Thyroid gland (tissue), 4 donors: ENCODE data around the gene RHBDL2. TPM values are rescaled to one million over a fixed set of nuclear protein-coding genes. Genes with fewer than 3 reads are reported as not detected.
"Not testable (repeated sequence)": the region's sequence is repeated elsewhere in the genome, so short reads cannot be mapped to it uniquely, and the experiment has no call there.

Experiments used
- DNase-seq, 2 donors: peaks; one replicate each; pipeline ENCODE4 v3.0.0-alpha.2; 2019
- H3K27ac ChIP-seq, 3 donors: fragments of 200-600 bp; sonication (generic); 1 replicate in 2 of 3; 2 replicates in 1 of 3; pipeline ENCODE4 v1.5.1; 2016 to 2019; ENCODE audit warnings: mild to moderate bottlenecking in 1 of 3, moderate library complexity in 1 of 3
- H3K27me3 ChIP-seq: fragments of 200-600 bp; sonication (generic); one replicate; pipeline ENCODE4 v1.5.1; 2019
- H3K36me3 ChIP-seq, 2 donors: fragments of 200-600 bp; sonication (generic); one replicate each; pipeline ENCODE4 v1.5.1; 2016 to 2019
- H3K4me1 ChIP-seq, 2 donors: fragments of 200-600 bp; sonication (generic); one replicate each; pipeline ENCODE4 v1.5.1; 2017 to 2019
- H3K4me3 ChIP-seq, 3 donors: fragments of 200-600 bp; sonication (generic); replicated peaks in 1 of 3; 1 replicate in 2 of 3; 2 replicates in 1 of 3; pipeline ENCODE4 v1.5.1; 2016; ENCODE audit warnings: mild to moderate bottlenecking in 1 of 3
- H3K9me3 ChIP-seq: fragments of 200-600 bp; sonication (generic); one replicate; pipeline ENCODE4 v1.5.1; 2017
- CTCF ChIP-seq, 6 experiments: fragments of 200-600 bp in 3 of 6; fragments of 450-650 bp in 3 of 6; sonication (generic) in 3 of 6; IDR thresholded peaks; one replicate each; pipeline ENCODE4 v1.5.1; 2016 to 2019; ENCODE audit warnings: antibody characterized with exemption in 6 of 6, mild to moderate bottlenecking in 2 of 6, inconsistent platforms in 1 of 6, moderate library complexity in 1 of 6
- POLR2A ChIP-seq, 2 donors: fragments of 450-650 bp; IDR thresholded peaks; one replicate each; pipeline ENCODE4 v1.6.1; 2017; ENCODE audit warnings: antibody characterized with exemption in 2 of 2, mild to moderate bottlenecking in 2 of 2, moderate library complexity in 1 of 2
- WGBS, 2 donors: methylation state at CpG; one replicate each; pipeline ENCODE4 v1.1.5; 2017; 5-methylcytosine and 5-hydroxymethylcytosine counted together
- intact Hi-C: fragments of 100-400 bp; cut with DNase I; formaldehyde crosslinking; loops from one replicate; pipeline ENCODE4 v1.15.1; 2023
- total RNA-seq, 4 donors: library from RNA; depleted of rRNA; stranded (reverse); fragments of >200 nt; gene quantifications; one replicate each; pipeline ENCODE4 v1.2.3, GENCODE V29; 2016

RHBDL2 gene
- total RNA-seq, 4 donors from 2014 or later: not detected

- H3K27me3 ChIP-seq: no peaks in the 10 kb centered on the region
- no peaks in the 10 kb centered on the region for H3K4me1 ChIP-seq
- H3K36me3 ChIP-seq: no peaks in the 10 kb centered on the region
- no peak for DNase-seq
- intact Hi-C loops: no loop called here
- no peak overlapping the region for H3K27ac ChIP-seq
- TF ChIP-seq CTCF (IDR thresholded peaks at IDR 0.05): no peak
- WGBS, 2 donors: 78 to 83% methylated on average over 10 to 13 of the region's 13 CpGs
- H3K9me3 ChIP-seq: no peaks in the 10 kb centered on the region
- no peak overlapping the region for H3K4me3 ChIP-seq
Observed at GRCh38 chr1:38973659-38974437, 32.2 kb upstream of the RHBDL2 start.

- DNase-seq, H3K9me3 ChIP-seq, H3K36me3 ChIP-seq, H3K27ac ChIP-seq, H3K4me3 ChIP-seq, intact Hi-C loops, H3K27me3 ChIP-seq, H3K4me1 ChIP-seq: not testable (repeated sequence)
- WGBS, 2 donors: 65 to 67% methylated on average over 5 to 6 of the region's 6 CpGs
Observed at GRCh38 chr1:38973145-38973544, 31.5 kb upstream of the RHBDL2 start.

GRCh38 chr1:38964140-38964548 lies 22.5 kb upstream of the RHBDL2 start:
- Histone ChIP-seq H3K27me3 (no peaks in the 10 kb centered on the region), H3K4me1 (no peaks in the 10 kb centered on the region), H3K27ac (no peak overlapping the region), H3K9me3 (no peaks in the 10 kb centered on the region), H3K4me3 (no peak overlapping the region), H3K36me3 (no peaks in the 10 kb centered on the region)
- WGBS, 2 donors: 71 to 88% methylated on average over 3 of the region's 3 CpGs
- intact Hi-C loops: no loop called here
- no peak for TF ChIP-seq POLR2A (IDR thresholded peaks at IDR 0.05)
- DNase-seq: no peak

GRCh38 chr1:38962560-38962959 lies 20.9 kb upstream of the RHBDL2 start:
- H3K4me3 ChIP-seq: no peak overlapping the region
- H3K9me3 ChIP-seq: no peaks in the 10 kb centered on the region
- no peaks in the 10 kb centered on the region for H3K27me3 ChIP-seq
- 79 to 80% methylated on average over 7 of the region's 7 CpGs for WGBS, 2 donors
- no peak overlapping the region for H3K27ac ChIP-seq
- DNase-seq: no peak
- intact Hi-C loops: no loop called here
- TF ChIP-seq POLR2A (IDR thresholded peaks at IDR 0.05) (no peak), CTCF (IDR thresholded peaks at IDR 0.05) (no peak)
- H3K36me3 ChIP-seq: no peaks in the 10 kb centered on the region
- no peaks in the 10 kb centered on the region for H3K4me1 ChIP-seq

- intact Hi-C loops: no loop called here
- no peaks in the 10 kb centered on the region for H3K9me3 ChIP-seq
- 82 to 92% methylated on average over 3 of the region's 3 CpGs for WGBS, 2 donors
Observed at GRCh38 chr1:38962113-38962512, 20.5 kb upstream of the RHBDL2 start.

More at GRCh38 chr1:38962113-38962512, 20.5 kb upstream of the RHBDL2 start:
- DNase-seq: no peak
- Histone ChIP-seq H3K27me3 (no peaks in the 10 kb centered on the region), H3K27ac (no peak overlapping the region), H3K4me1 (no peaks in the 10 kb centered on the region), H3K4me3 (no peak overlapping the region), H3K36me3 (no peaks in the 10 kb centered on the region)
- TF ChIP-seq POLR2A (IDR thresholded peaks at IDR 0.05): no peak
- no peak for TF ChIP-seq CTCF (IDR thresholded peaks at IDR 0.05)
